Measurements from ENCODE around the gene MRPL49.

Gene MRPL49

GRCh38 chr11:65118891-65119669 lies 3.0 kb upstream of the MRPL49 start:
- peak; percentile 44 for DNase-seq

GRCh38 chr11:65119670-65119995 lies 2.5 kb upstream of the MRPL49 start:
- no peak for DNase-seq

GRCh38 chr11:65120831-65121230 lies 1.3 kb upstream of the MRPL49 start:
- peak; percentile 41 for DNase-seq

GRCh38 chr11:65121447-65121864 lies 665 bp upstream of the MRPL49 start:
- peak; percentile 79 for DNase-seq

- no peak for DNase-seq
Measured at GRCh38 chr11:65124480-65125196, 2.5 kb downstream of the MRPL49 start.

- no peak for DNase-seq
Measured at GRCh38 chr11:65125197-65126056, 3.3 kb downstream of the MRPL49 start.

- no peak for DNase-seq
Measured at GRCh38 chr11:65126624-65127274, 4.6 kb downstream of the MRPL49 start.

- DNase-seq = no peak
Measured at GRCh38 chr11:65127473-65128181, 5.5 kb downstream of the MRPL49 start.

GRCh38 chr11:65128182-65129145 lies 6.3 kb downstream of the MRPL49 start:
- DNase-seq = no peak

- no peak for DNase-seq
Measured at GRCh38 chr11:65129649-65130441, 7.7 kb downstream of the MRPL49 start.

GRCh38 chr11:65130631-65131416 lies 8.7 kb downstream of the MRPL49 start:
- DNase-seq = no peak

- DNase-seq = no peak
Measured at GRCh38 chr11:65131417-65131776, 9.3 kb downstream of the MRPL49 start.

- DNase-seq = no peak
Measured at GRCh38 chr11:65131895-65132237, 9.7 kb downstream of the MRPL49 start.

- DNase-seq = no peak
Measured at GRCh38 chr11:65132238-65132987, 10.3 kb downstream of the MRPL49 start.

GRCh38 chr11:65132988-65133700 lies 11.0 kb downstream of the MRPL49 start:
- DNase-seq = peak; percentile 85

GRCh38 chr11:65133724-65134123 lies 11.6 kb downstream of the MRPL49 start:
- DNase-seq = no peak

- peak; percentile 98 for DNase-seq
Measured at GRCh38 chr11:65134240-65134951, 12.3 kb downstream of the MRPL49 start, which contains the start of gene SYVN1. SYVN1 (minus strand) TSS chr11:65134519; CDS start chr11:65133601, 918 bp downstream.
